Astrocyte (in vitro differentiated cells and primary cell): ENCODE measurements around the gene ZIC4. TPM values are rescaled to one million over a fixed set of nuclear protein-coding genes. Genes with fewer than 3 reads are reported as not detected.

Source experiments
- DNase-seq: peaks from one replicate; pipeline ENCODE4 v3.0.0-alpha.2; 2010; ENCODE audit warnings: low read depth
- FAIRE-seq: peaks from 2 replicates; lab custom pipeline; 2011; peaks lifted over from hg19 to GRCh38; lab: Jason Lieb, UNC
- H2AFZ ChIP-seq: 2 replicates; pipeline ENCODE4 v1.6.0; 2012; ENCODE audit warnings: low read depth, low read length, inconsistent platforms
- H3K27ac ChIP-seq: 2 replicates; pipeline ENCODE4 v1.5.1; 2011; ENCODE audit warnings: low read depth, low read length, inconsistent platforms
- H3K27me3 ChIP-seq: 2 replicates; pipeline ENCODE4 v1.6.0; 2011; ENCODE audit warnings: low read length, inconsistent platforms; ENCODE audit not compliant: insufficient read depth
- H3K36me3 ChIP-seq: 2 replicates; pipeline ENCODE4 v1.5.1; 2011; ENCODE audit warnings: low read length, inconsistent platforms; ENCODE audit not compliant: insufficient read depth
- H3K4me1 ChIP-seq: 2 replicates; pipeline ENCODE4 v1.5.1; 2011; ENCODE audit warnings: low read length, inconsistent platforms; ENCODE audit not compliant: insufficient read depth
- H3K4me2 ChIP-seq: 2 replicates; pipeline ENCODE4 v1.6.0; 2012; ENCODE audit warnings: low read length, inconsistent platforms
- H3K4me3 ChIP-seq: 2 replicates; pipeline ENCODE4 v1.5.1; 2011; ENCODE audit warnings: low read depth, mild to moderate bottlenecking, low read length, inconsistent platforms; ENCODE audit not compliant: insufficient read depth
- H3K79me2 ChIP-seq: 2 replicates; pipeline ENCODE4 v1.6.0; 2012; ENCODE audit warnings: mild to moderate bottlenecking, low read length, inconsistent platforms; ENCODE audit not compliant: insufficient read depth
- H3K9ac ChIP-seq: 2 replicates; pipeline ENCODE4 v1.6.0; 2012; ENCODE audit warnings: mild to moderate bottlenecking, low read length, inconsistent platforms
- H3K9me3 ChIP-seq: 2 replicates; pipeline ENCODE4 v1.5.1; 2012; ENCODE audit warnings: low read depth, mild to moderate bottlenecking, low read length, inconsistent platforms; ENCODE audit not compliant: insufficient read depth
- H4K20me1 ChIP-seq: 2 replicates; pipeline ENCODE4 v1.6.0; 2012; ENCODE audit warnings: low read length, inconsistent platforms; ENCODE audit not compliant: insufficient read depth
- H3K27ac Mint-ChIP-seq: one replicate; pipeline ENCODE4 v1.8.0; 2021; ENCODE audit warnings: mild to moderate bottlenecking, mixed read lengths; ENCODE audit not compliant: unreplicated experiment
- H3K27me3 Mint-ChIP-seq: one replicate; pipeline ENCODE4 v1.8.0; 2021; ENCODE audit warnings: low read depth, mixed read lengths; ENCODE audit not compliant: unreplicated experiment
- H3K36me3 Mint-ChIP-seq: one replicate; pipeline ENCODE4 v1.8.0; 2021; ENCODE audit warnings: low read depth, mixed read lengths; ENCODE audit not compliant: unreplicated experiment
- H3K4me1 Mint-ChIP-seq: one replicate; pipeline ENCODE4 v1.8.0; 2021; ENCODE audit warnings: low read depth, mixed read lengths; ENCODE audit not compliant: unreplicated experiment
- H3K4me3 Mint-ChIP-seq: one replicate; pipeline ENCODE4 v1.8.0; 2021; ENCODE audit warnings: mild to moderate bottlenecking, moderate library complexity, mixed read lengths; ENCODE audit not compliant: unreplicated experiment
- H3K9me3 Mint-ChIP-seq: one replicate; pipeline ENCODE4 v1.8.0; 2021; ENCODE audit warnings: mild to moderate bottlenecking, mixed read lengths; ENCODE audit not compliant: unreplicated experiment
- CTCF ChIP-seq: IDR thresholded peaks from 2 replicates; pipeline ENCODE4 v1.5.1; 2011; ENCODE audit warnings: low read depth, mild to moderate bottlenecking, inconsistent platforms, low read length, moderate library complexity; ENCODE audit not compliant: insufficient read depth
- EZH2 ChIP-seq: IDR thresholded peaks from 2 replicates; pipeline ENCODE4 v1.6.1; 2012; ENCODE audit warnings: mild to moderate bottlenecking, low read length, inconsistent platforms; ENCODE audit not compliant: insufficient read depth
- total RNA-seq: library from RNA; stranded (reverse); gene quantifications from 2 replicates; pipeline ENCODE4 v1.2.1, GENCODE V29; 2021

The ZIC4 gene
- total RNA-seq, 1 donor from 2014 or later: not detected

- Mint-ChIP-seq H3K36me3 (no peaks in the 10 kb centered on the region), H3K9me3 (peaks cover 31% of the 10 kb centered on the region), H3K27me3 (peaks cover 85% of the 10 kb centered on the region), H3K27ac (peak overlapping the region; percentile 85), H3K4me3 (no peak overlapping the region), H3K4me1 (peaks cover 4% of the 10 kb centered on the region)
- H3K4me1 ChIP-seq: peaks cover 19% of the 10 kb centered on the region
- H3K27ac ChIP-seq: peak overlapping the region; percentile 84
- peak overlapping the region; percentile 49 for H2AFZ ChIP-seq
- H3K36me3 ChIP-seq: peaks cover 4% of the 10 kb centered on the region
- H3K9me3 ChIP-seq: no peaks in the 10 kb centered on the region
- peak overlapping the region; percentile 82 for H3K4me3 ChIP-seq
- H3K9ac ChIP-seq: peak overlapping the region; percentile 93
- H4K20me1 ChIP-seq: peaks cover 13% of the 10 kb centered on the region
- H3K27me3 ChIP-seq: peaks cover 64% of the 10 kb centered on the region
- TF ChIP-seq CTCF (no peak), EZH2 (peak; percentile 93)
- DNase-seq: peak; percentile 61
- H3K4me2 ChIP-seq: peak overlapping the region; percentile 88
- FAIRE-seq: no peak
- peaks cover 88% of the 10 kb centered on the region for H3K79me2 ChIP-seq
Measured at GRCh38 chr3:147410526-147411237, 4.3 kb upstream of the ZIC4 start.

- H3K9me3 ChIP-seq: no peaks in the 10 kb centered on the region
- no peak for DNase-seq
- H3K4me1 ChIP-seq: peaks cover 24% of the 10 kb centered on the region
- H3K4me1 Mint-ChIP-seq: peaks cover 4% of the 10 kb centered on the region
- H3K9ac ChIP-seq: peak overlapping the region; percentile 93
- peaks cover 85% of the 10 kb centered on the region for H3K27me3 Mint-ChIP-seq
- peak overlapping the region; percentile 84 for H3K27ac ChIP-seq
- H3K79me2 ChIP-seq: peaks cover 88% of the 10 kb centered on the region
- H3K4me3 ChIP-seq: peak overlapping the region; percentile 82
- peaks cover 64% of the 10 kb centered on the region for H3K27me3 ChIP-seq
- H3K4me3 Mint-ChIP-seq: no peak overlapping the region
- H3K36me3 Mint-ChIP-seq: no peaks in the 10 kb centered on the region
- H3K4me2 ChIP-seq: peak overlapping the region; percentile 88
- peaks cover 4% of the 10 kb centered on the region for H3K36me3 ChIP-seq
- peaks cover 13% of the 10 kb centered on the region for H4K20me1 ChIP-seq
- no peak for FAIRE-seq
- peak overlapping the region; percentile 49 for H2AFZ ChIP-seq
- TF ChIP-seq CTCF (no peak), EZH2 (no peak)
- H3K27ac Mint-ChIP-seq: no peak overlapping the region
- peaks cover 32% of the 10 kb centered on the region for H3K9me3 Mint-ChIP-seq
Measured at GRCh38 chr3:147410116-147410525, 3.8 kb upstream of the ZIC4 start.
